GM10266 (cell line): ENCODE results near the gene MCC.

Experiments
- DNase-seq: peaks from one replicate; pipeline ENCODE4 v3.0.0; 2012; ENCODE audit errors: extremely low spot score
- TF ChIP-seq, protein P1 (sequence below): IDR thresholded peaks from 2 replicates; pipeline ENCODE4 v1.5.1; 2012; ENCODE audit warnings: mild to moderate bottlenecking, low read depth; ENCODE audit not compliant: control insufficient read depth, insufficient read depth; ENCODE audit errors: missing control alignments

MCC gene

DNA sequence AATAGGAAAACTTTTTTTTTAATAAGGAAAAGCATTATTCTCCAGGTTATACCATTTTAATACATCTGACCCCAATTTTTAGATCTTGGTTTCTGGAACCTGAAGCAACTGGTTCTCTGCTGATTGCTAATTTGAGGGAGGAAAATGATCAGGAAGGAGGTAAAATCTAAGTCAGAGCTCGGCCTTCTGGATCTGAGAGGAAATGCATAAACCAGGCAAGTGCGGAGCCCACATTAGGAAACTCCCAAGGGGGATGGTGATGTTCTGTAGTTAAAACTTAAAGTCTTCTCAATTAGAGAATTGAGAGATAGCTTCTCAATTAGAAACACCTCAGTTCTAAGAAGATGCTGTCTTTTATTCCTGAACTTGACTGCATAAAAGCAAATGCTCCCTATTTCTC is 167.0 kb downstream of the MCC start:
- TF ChIP-seq, protein P1, sequence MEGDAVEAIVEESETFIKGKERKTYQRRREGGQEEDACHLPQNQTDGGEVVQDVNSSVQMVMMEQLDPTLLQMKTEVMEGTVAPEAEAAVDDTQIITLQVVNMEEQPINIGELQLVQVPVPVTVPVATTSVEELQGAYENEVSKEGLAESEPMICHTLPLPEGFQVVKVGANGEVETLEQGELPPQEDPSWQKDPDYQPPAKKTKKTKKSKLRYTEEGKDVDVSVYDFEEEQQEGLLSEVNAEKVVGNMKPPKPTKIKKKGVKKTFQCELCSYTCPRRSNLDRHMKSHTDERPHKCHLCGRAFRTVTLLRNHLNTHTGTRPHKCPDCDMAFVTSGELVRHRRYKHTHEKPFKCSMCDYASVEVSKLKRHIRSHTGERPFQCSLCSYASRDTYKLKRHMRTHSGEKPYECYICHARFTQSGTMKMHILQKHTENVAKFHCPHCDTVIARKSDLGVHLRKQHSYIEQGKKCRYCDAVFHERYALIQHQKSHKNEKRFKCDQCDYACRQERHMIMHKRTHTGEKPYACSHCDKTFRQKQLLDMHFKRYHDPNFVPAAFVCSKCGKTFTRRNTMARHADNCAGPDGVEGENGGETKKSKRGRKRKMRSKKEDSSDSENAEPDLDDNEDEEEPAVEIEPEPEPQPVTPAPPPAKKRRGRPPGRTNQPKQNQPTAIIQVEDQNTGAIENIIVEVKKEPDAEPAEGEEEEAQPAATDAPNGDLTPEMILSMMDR: no peak
- DNase-seq: no peak

DNA sequence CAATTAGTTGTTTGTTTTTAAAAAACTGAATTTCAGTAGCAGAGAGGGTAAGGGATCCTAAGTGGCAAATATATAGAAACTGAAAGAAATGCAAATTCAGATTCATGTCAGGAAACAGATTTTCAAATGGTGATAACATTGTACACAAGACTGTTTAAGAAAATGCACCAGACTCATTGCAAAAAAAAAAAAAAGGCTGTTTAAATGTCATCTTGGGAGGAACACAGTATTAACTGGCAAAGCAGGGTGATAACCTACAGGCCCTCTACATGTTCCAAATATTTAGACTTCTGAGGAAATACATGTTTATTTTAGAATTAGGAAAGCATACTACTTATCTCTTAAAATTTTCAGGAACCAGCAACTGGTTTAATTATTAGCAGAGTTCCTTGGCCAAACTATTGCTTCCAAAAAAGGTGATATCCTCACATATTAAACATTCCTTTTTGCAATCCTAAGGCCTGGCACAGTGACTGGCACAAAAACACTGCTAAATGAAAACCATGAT is 167.9 kb downstream of the MCC start:
- TF ChIP-seq, protein P1: no peak

DNA sequence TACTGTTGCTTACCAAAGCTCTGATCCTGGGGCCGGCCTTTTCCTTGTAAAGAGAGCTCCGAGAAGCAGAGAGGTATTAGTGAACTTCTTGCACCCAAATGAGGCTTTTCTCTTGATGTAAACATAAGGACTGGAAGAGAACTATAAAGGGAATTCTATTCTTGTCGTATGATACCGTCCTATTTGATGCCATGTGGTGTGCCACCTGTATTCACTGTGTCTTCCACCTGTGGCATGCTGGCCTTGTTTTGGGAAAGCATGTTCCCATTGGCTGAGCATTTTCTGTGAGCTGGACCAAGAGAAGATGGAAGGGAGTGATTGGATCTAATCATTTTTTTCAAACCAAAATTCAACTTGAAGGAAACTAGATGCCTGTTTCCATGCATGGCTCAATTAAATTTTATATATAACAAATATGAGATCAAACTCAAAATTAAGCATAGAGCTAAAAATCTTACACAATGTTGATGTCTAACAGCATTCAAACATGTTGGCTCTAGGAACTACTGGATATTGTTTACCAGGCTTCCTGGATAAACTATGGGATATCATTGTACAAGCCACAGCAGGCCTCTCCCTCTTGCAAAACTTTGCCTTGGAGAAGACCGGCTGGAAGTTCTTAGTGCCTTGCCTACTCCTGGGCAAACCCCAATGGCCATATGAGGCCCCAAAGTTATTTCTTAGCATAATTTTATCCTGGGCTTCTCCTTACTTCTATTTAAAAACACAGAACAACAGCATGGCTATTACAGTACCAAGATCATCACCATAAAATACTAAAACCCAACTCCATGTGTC is 168.8 kb downstream of the MCC start:
- TF ChIP-seq, protein P1: no peak

More for the DNA sequence above, 167.9 kb downstream of the MCC start:
- DNase-seq: no peak

DNA sequence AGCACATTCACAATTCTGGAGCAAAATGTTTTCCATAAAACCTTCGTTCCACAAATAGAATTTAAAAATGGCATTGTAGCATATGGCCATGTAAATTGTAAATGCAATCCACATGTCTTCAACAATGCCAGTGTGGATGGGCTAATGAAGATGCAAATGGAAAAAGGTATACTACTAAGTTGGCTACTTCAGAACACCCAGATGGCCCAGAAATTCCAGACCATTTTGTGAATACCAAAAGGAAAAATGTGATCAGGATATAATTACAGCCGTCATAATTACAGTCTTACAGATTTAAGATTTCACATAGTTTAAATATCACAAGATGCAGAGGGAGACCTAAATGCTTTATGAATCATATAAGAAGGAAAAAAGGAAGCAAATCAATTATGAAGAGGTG is 170.6 kb downstream of the MCC start:
- TF ChIP-seq, protein P1: no peak
- no peak for DNase-seq

More for the DNA sequence above, 168.8 kb downstream of the MCC start:
- DNase-seq: no peak

DNA sequence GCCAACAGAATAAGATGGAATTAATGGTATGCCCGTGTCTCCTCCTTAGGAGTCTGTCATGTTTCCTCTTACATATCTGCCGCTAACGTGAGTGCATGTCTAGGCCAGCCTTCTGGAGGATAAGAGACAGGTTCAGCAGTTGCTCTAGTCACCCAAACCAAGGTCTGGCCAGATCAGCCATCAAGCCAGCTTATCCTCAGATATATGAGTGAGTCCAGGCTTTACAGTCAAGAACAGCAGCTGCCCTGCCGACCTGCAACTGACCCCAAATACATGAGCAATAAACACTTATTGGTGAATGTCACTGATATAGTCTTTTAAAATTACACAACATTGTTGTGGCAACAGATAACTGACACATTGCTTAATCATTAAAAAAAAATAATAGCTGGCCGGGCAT is 177.0 kb downstream of the MCC start:
- TF ChIP-seq, protein P1: no peak

DNA sequence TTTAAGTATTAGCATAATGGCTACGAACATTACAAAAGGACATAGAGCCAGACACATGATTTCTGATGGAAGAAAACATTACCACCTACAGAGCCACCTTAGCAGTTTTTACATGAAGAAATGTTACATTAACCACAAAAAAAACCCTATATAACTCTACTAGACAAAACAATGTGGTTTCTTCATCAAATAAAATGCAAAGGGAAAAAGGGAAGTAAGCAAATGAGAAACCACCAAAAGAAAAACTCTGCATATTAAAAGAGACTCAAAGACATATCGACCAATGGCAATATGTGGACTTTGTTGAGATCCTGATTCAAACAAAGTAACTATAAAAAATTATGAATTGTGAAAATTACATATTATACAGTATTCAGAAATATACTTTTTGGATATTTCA is 186.1 kb downstream of the MCC start:
- no peak for DNase-seq
- TF ChIP-seq, protein P1: no peak

More for the DNA sequence above, 177.0 kb downstream of the MCC start:
- DNase-seq: no peak

DNA sequence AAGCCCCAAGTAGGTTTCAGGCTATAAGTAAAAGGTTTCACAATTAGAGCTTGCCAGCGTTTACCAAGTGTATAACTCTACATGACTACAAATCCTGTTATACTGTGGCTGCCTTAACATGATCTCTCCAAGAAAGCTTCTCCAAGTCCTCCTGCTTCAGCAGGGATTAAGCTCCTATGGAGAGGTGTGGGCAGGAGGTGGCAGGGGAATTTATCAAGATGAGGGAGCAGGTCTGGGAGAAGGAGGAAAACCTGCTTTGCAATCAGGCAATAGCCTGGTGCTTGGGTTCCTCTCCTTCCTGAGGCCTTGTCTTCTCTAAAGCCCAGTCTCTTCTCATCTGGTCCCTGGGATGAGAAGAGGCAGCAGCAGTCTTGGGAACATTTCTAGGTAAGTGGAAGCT is 188.7 kb downstream of the MCC start:
- DNase-seq: no peak
- TF ChIP-seq, protein P1: no peak
